ENCODE results near the gene DVL2. TPM values are rescaled to one million over a fixed set of nuclear protein-coding genes. Genes with fewer than 3 reads are reported as not detected.

The DVL2 gene
- total RNA-seq, 3 donors from 2014 or later = 33.4 to 52.0 (median 36.0) TPM

DNA sequence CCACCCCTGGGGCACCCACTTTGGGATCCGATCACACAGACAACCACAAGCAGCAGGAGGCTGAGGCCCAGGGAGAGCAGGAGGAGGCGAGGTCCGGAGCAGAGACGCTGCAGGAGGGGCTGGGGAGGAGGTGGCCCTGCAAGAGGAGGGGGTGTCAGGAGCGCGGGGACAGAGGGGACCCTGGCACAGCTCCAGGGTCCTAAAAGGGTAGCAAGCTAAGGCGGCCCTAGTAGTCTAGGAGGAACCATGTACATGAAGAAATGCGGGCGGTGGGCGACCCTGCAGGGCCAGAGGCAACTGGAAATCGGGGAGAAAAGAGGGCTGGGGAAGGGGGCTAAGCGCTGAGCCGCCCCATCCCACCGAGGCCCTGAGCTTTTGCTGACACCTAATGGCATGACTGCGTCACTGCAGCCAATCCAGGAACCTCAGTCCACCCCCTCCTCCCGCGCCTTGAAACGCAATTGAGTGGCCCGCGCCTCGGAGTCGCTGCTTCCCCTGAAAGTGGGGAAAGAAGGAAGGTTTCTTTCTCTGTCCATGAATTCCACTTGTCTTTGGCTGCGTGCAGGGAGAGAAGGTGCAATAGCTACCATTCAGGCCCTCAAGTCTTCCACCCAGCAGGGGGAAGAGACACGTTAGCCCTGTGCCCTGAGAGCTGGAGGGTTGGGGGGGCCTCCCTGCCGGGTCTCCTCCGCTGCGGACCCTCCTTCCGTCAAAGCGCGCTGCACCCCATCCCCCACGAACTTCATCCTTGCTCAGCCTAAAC lies 56.9 kb downstream of the DVL2 start:
- ATAC-seq (peak; percentile 85), DNase-seq (peak in 2 of 3 donors; percentile 67 to 75)
- no peaks in the 10 kb centered on the region for H3K36me3 ChIP-seq (ENCODE audit: low read depth)
- TF ChIP-seq, protein P1, sequence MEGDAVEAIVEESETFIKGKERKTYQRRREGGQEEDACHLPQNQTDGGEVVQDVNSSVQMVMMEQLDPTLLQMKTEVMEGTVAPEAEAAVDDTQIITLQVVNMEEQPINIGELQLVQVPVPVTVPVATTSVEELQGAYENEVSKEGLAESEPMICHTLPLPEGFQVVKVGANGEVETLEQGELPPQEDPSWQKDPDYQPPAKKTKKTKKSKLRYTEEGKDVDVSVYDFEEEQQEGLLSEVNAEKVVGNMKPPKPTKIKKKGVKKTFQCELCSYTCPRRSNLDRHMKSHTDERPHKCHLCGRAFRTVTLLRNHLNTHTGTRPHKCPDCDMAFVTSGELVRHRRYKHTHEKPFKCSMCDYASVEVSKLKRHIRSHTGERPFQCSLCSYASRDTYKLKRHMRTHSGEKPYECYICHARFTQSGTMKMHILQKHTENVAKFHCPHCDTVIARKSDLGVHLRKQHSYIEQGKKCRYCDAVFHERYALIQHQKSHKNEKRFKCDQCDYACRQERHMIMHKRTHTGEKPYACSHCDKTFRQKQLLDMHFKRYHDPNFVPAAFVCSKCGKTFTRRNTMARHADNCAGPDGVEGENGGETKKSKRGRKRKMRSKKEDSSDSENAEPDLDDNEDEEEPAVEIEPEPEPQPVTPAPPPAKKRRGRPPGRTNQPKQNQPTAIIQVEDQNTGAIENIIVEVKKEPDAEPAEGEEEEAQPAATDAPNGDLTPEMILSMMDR (IDR thresholded peaks at IDR 0.05) = peak; percentile 83
- H3K4me3 ChIP-seq = no peak overlapping the region
- no peaks in the 10 kb centered on the region for H3K9me3 ChIP-seq
- intact Hi-C loops (cut with DNase I, micrococcal nuclease) = no loop called here
- peaks cover 10% of the 10 kb centered on the region for H3K4me1 ChIP-seq (ENCODE audit: low read depth)

DNA sequence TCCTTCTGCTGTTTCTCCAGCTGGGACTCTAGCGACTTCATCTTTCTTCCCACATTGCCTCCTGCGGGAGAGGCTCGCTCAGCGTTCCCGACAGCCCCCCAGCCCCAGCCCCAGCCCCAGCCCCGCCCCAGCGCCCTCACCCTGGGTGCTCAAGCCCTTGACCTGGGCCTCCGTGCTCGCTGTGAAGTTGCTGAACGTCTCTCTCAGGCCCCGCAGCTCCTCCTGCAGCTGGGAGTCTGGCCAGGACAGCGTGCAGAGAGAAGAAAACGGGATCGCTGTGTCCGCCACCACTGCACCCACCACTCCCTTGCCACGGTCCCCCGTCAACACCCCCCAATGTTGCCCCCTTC lies 57.5 kb downstream of the DVL2 start:
- Histone ChIP-seq H3K4me1 (ENCODE audit: low read depth) (peaks cover 10% of the 10 kb centered on the region), H3K9me3 (no peaks in the 10 kb centered on the region), H3K4me3 (no peak overlapping the region), H3K36me3 (ENCODE audit: low read depth) (no peaks in the 10 kb centered on the region)
- TF ChIP-seq, protein P1 (IDR thresholded peaks at IDR 0.05) = no peak
- intact Hi-C loops (cut with DNase I, micrococcal nuclease) = no loop called here
- ATAC-seq (no peak), DNase-seq (no peak)

DNA sequence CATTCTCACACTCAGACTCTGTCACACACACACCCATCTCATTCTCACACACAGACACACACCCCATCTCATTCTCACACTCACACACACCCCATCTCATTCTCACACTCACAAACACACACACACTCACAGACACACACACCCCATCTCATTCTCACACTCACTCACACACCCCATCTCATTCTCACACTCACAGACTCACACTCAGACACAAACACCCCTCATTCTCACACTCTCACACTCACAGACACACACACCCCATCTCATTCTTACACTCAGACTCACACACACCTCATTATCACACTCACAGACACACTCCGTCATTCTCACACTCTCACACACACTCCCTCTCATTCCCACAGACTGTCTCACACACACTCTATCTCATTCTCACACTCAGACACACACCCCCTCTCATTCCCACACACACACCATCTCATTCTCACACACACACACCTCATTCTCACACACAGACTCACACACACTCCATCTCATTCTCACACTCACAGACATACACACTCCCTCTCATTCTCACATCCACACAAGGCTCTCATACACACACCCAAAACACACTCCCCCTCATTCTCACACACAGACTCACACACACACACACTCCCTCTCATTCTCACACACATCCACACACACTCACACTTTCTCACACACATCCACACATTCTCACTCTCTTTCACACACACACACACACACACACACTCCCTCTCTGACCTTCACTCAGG lies 58.0 kb downstream of the DVL2 start:
- Histone ChIP-seq H3K36me3 (ENCODE audit: low read depth) (no peaks in the 10 kb centered on the region), H3K4me3 (no peak overlapping the region), H3K4me1 (ENCODE audit: low read depth) (peaks cover 10% of the 10 kb centered on the region), H3K9me3 (no peaks in the 10 kb centered on the region)
- TF ChIP-seq, protein P1 (IDR thresholded peaks at IDR 0.05) = no peak
- DNase-seq = no peak
- ATAC-seq = no peak
- intact Hi-C loops (cut with DNase I, micrococcal nuclease) = no loop called here

Small RNA genes within 50 kb of the gene (microRNA-seq; reads per million reads assigned to microRNA genes)
- 884 reads per million, percentile 82 among the genes with 10 or more reads in this experiment for gene MIR324

Other genes with a start within 250 kb of the DVL2 start
- gene ALOX12, start 238.5 kb downstream of the DVL2 start, total RNA-seq = under 1 TPM in 2 of 3 donors, not detected in 1; 0.25 to 0.26 TPM
- gene RNASEK, start 221.9 kb downstream of the DVL2 start, total RNA-seq = 100 to 1,000 TPM; 169 to 201 (median 185) TPM
- gene BCL6B, start 211.5 kb downstream of the DVL2 start, total RNA-seq = 1 to 10 TPM; 2.5 to 9.2 (median 2.8) TPM
- gene SLC16A13, start 198.5 kb downstream of the DVL2 start, total RNA-seq = 1 to 10 TPM; 3.8 to 7.3 (median 6.6) TPM
- gene SLC16A11, start 190.4 kb downstream of the DVL2 start, total RNA-seq = 1 to 10 TPM in 2 of 3 donors, under 1 TPM in 1; 0.55 to 1.7 (median 1.3) TPM
- gene CLEC10A, start 154.3 kb downstream of the DVL2 start, total RNA-seq = 10 to 100 TPM in 1 of 3 donors, 1 to 10 TPM in 2; 3.1 to 15.1 (median 8.9) TPM
- gene ASGR2, start 119.7 kb downstream of the DVL2 start, total RNA-seq = under 1 TPM in 1 of 3 donors, not detected in 2; 0.96 TPM
- 1 to 10 TPM in 2 of 3 donors, under 1 TPM in 1; 0.35 to 1.6 (median 1.2) TPM for gene ASGR1, start 55.1 kb downstream of the DVL2 start, total RNA-seq
- 10 to 100 TPM in 1 of 3 donors, 1 to 10 TPM in 2; 4.1 to 34.5 (median 6.6) TPM for gene DLG4, start 14.7 kb downstream of the DVL2 start, total RNA-seq
- 1,000 to 10,000 TPM in 1 of 3 donors, 100 to 1,000 TPM in 2; 729 to 1,007 (median 804) TPM for gene ACADVL, start 14.6 kb downstream of the DVL2 start, total RNA-seq
- gene PHF23, start 4.9 kb upstream of the DVL2 start, total RNA-seq = 10 to 100 TPM; 36.0 to 49.8 (median 36.8) TPM
- 100 to 1,000 TPM; 424 to 499 (median 484) TPM for gene GABARAP, start 7.9 kb upstream of the DVL2 start, total RNA-seq
- gene CTDNEP1, start 17.2 kb upstream of the DVL2 start, total RNA-seq = 100 to 1,000 TPM; 117 to 123 (median 117) TPM
- gene ELP5, start 17.7 kb upstream of the DVL2 start, total RNA-seq = 10 to 100 TPM; 34.9 to 45.6 (median 42.2) TPM
- gene CLDN7, start 28.0 kb upstream of the DVL2 start, total RNA-seq = 1,000 to 10,000 TPM in 1 of 3 donors, 100 to 1,000 TPM in 2; 586 to 1,244 (median 934) TPM
- 10 to 100 TPM in 1 of 3 donors, 1 to 10 TPM in 2; 5.3 to 78.2 (median 6.1) TPM for gene SLC2A4, start 47.2 kb upstream of the DVL2 start, total RNA-seq
- gene YBX2, start 60.1 kb upstream of the DVL2 start, total RNA-seq = 10 to 100 TPM; 17.9 to 71.4 (median 37.8) TPM
- gene EIF5A, start 73.1 kb upstream of the DVL2 start, total RNA-seq = 100 to 1,000 TPM; 281 to 492 (median 313) TPM
- 10 to 100 TPM; 68.1 to 89.8 (median 83.2) TPM for gene GPS2, start 80.8 kb upstream of the DVL2 start, total RNA-seq
- 10 to 100 TPM; 39.0 to 59.1 (median 44.9) TPM for gene NEURL4, start 94.8 kb upstream of the DVL2 start, total RNA-seq
- gene ACAP1, start 102.0 kb upstream of the DVL2 start, total RNA-seq = 10 to 100 TPM in 2 of 3 donors, 1 to 10 TPM in 1; 9.2 to 16.5 (median 11.2) TPM
- 10 to 100 TPM in 1 of 3 donors, 1 to 10 TPM in 2; 8.2 to 10.3 (median 8.5) TPM for gene KCTD11, start 117.6 kb upstream of the DVL2 start, total RNA-seq
- gene TMEM95, start 120.6 kb upstream of the DVL2 start, total RNA-seq = under 1 TPM in 1 of 3 donors, not detected in 2; 0.26 TPM
- gene TNK1, start 146.6 kb upstream of the DVL2 start, total RNA-seq = 10 to 100 TPM; 16.4 to 29.5 (median 20.7) TPM
- gene PLSCR3, start 160.0 kb upstream of the DVL2 start, total RNA-seq = 10 to 100 TPM in 2 of 3 donors, 1 to 10 TPM in 1; 5.5 to 21.6 (median 16.4) TPM
- gene TMEM256, start 169.6 kb upstream of the DVL2 start, total RNA-seq = 10 to 100 TPM; 51.9 to 85.1 (median 64.9) TPM
- 10 to 100 TPM in 1 of 3 donors, 1 to 10 TPM in 2; 2.9 to 38.0 (median 6.7) TPM for gene NLGN2, start 173.3 kb upstream of the DVL2 start, total RNA-seq
- gene SPEM1, start 185.8 kb upstream of the DVL2 start, total RNA-seq = not detected
- gene SPEM2, start 191.1 kb upstream of the DVL2 start, total RNA-seq = not detected
- not detected for gene SPEM3, start 194.3 kb upstream of the DVL2 start, total RNA-seq
- gene TMEM102, start 200.9 kb upstream of the DVL2 start, total RNA-seq = 10 to 100 TPM in 2 of 3 donors, 1 to 10 TPM in 1; 8.8 to 22.5 (median 16.4) TPM
- 1 to 10 TPM; 1.4 to 3.0 (median 2.2) TPM for gene FGF11, start 205.0 kb upstream of the DVL2 start, total RNA-seq
- 1 to 10 TPM; 6.0 to 8.3 (median 7.7) TPM for gene CHRNB1, start 210.5 kb upstream of the DVL2 start, total RNA-seq
- 10 to 100 TPM; 16.6 to 93.9 (median 18.5) TPM for gene ZBTB4, start 245.1 kb upstream of the DVL2 start, total RNA-seq
- not detected for gene SLC35G6, start 246.9 kb upstream of the DVL2 start, total RNA-seq
- gene POLR2A, start 249.8 kb upstream of the DVL2 start, total RNA-seq = 100 to 1,000 TPM; 101 to 124 (median 118) TPM